ENCODE measurements around the gene CEP131.
"Not testable (repeated sequence)": the region's sequence is repeated elsewhere in the genome, so short reads cannot be mapped to it uniquely, and the experiment has no call there.

CEP131 gene

GRCh38 chr17:81238490-81238814 lies 15.7 kb upstream of the CEP131 start:
- DNase-seq: no peak

GRCh38 chr17:81237591-81238489 lies 15.1 kb upstream of the CEP131 start:
- no peak for DNase-seq

- DNase-seq: no peak
Measured at GRCh38 chr17:81236784-81237183, 14.0 kb upstream of the CEP131 start.

- DNase-seq: no peak
Measured at GRCh38 chr17:81235822-81236740, 13.3 kb upstream of the CEP131 start.

- DNase-seq: no peak
Measured at GRCh38 chr17:81234940-81235821, 12.4 kb upstream of the CEP131 start.

GRCh38 chr17:81234506-81234855 lies 11.7 kb upstream of the CEP131 start:
- no peak for DNase-seq

GRCh38 chr17:81233811-81234505 lies 11.2 kb upstream of the CEP131 start:
- DNase-seq: no peak

GRCh38 chr17:81233316-81233715 lies 10.6 kb upstream of the CEP131 start:
- DNase-seq: no peak

GRCh38 chr17:81232616-81233241 lies 10.0 kb upstream of the CEP131 start:
- DNase-seq: no peak

GRCh38 chr17:81231766-81232581 lies 9.2 kb upstream of the CEP131 start:
- DNase-seq: no peak

- DNase-seq: no peak
Measured at GRCh38 chr17:81231121-81231645, 8.4 kb upstream of the CEP131 start.

GRCh38 chr17:81230043-81230820 lies 7.5 kb upstream of the CEP131 start:
- no peak for DNase-seq

GRCh38 chr17:81229666-81229920 lies 6.8 kb upstream of the CEP131 start:
- DNase-seq: no peak

GRCh38 chr17:81228834-81229665 lies 6.3 kb upstream of the CEP131 start:
- no peak for DNase-seq

GRCh38 chr17:81228420-81228819 lies 5.7 kb upstream of the CEP131 start:
- no peak for DNase-seq

GRCh38 chr17:81227630-81228029 lies 4.9 kb upstream of the CEP131 start:
- DNase-seq: not testable (repeated sequence)

GRCh38 chr17:81223762-81224130 lies 981 bp upstream of the CEP131 start:
- no peak for DNase-seq

- DNase-seq: no peak
Measured at GRCh38 chr17:81222620-81222905, 202 bp downstream of the CEP131 start.

- DNase-seq: no peak
Measured at GRCh38 chr17:81221842-81222619, 734 bp downstream of the CEP131 start.
